M059J (cell line): Measurements from ENCODE around the gene TSEN2. TPM values are rescaled to one million over a fixed set of nuclear protein-coding genes. Genes with fewer than 3 reads are reported as not detected.
"Not testable (repeated sequence)": the region's sequence is repeated elsewhere in the genome, so short reads cannot be mapped to it uniquely, and the experiment has no call there.

Source experiments
- DNase-seq: peaks from one replicate; pipeline ENCODE4 v3.0.0-alpha.2; 2012; ENCODE audit warnings: low read depth
- total RNA-seq: library from RNA; depleted of rRNA; stranded (reverse); fragments of >200 nt; shearing (Covaris generic); gene quantifications from 2 replicates; pipeline ENCODE4 v1.2.3, GENCODE V29; 2014

The TSEN2 gene
- total RNA-seq, 1 experiment from 2014 or later, result 9.0 TPM

DNA sequence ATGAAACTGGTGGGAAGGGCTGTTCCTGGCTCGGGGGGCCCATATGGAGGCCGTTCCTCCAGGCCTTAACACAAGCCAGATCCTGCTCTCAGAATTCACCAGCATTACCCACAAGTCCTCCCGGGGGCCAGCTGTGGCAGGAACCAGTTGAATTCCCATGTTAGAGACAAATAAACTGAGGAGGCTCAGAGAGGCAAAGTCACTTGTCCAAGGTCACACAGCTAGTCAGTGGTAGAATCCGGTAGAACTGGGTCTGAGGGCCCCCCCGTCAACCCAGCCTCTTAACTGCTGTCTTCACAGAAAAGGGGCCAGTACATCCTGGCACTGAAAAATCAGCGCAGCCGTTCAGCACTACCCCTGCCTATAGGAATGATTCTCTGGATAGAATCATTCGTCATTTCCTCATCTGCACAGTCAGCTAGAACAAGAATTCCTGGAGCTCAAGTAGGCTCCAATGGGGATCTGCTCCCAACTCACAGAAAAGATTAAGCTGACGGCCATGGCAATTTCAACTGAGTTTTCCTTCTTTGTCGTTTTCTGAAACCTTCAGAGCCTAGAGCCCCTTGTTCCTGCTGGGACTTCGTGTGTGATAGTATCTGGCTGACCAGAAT, 12.2 kb upstream of the TSEN2 start:
- DNase-seq, result no peak

- DNase-seq, result no peak
Observed at GRCh38 chr3:12472796-12473195, 11.5 kb upstream of the TSEN2 start.

GRCh38 chr3:12473511-12473910, 10.8 kb upstream of the TSEN2 start:
- no peak for DNase-seq

DNA sequence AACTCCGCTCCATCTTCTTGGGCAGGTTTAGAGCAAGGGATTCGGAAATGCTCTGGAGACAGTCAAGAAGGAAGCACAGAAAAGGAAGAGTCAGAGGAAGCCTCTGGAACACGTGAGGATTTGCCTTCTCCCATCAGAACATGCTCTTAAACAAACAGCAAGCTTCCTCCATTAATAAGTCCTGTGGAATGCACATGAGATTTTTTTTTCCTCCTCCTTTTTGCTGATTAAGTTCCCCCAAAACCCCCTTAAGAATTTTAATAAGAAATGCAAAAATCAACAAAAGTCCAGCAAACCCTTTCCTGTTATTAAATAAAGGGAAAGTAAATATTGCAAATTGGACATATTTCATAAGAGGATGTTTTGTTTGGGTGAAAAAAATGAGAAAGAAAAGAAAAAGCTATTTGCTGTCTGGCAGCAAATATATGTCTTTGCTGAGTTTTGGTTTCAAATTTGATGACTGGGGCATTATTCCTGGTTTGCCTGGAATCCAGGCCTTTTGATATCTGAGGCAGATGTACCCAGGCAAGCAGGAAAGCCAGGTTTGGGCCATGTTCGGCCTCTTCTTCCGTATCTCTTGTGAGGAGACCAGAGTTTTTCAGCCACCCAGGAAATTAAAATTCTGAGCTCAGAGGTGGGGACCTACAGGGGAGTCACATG, 7.9 kb upstream of the TSEN2 start:
- DNase-seq, result peak; percentile 39

GRCh38 chr3:12477256-12477655, 7.0 kb upstream of the TSEN2 start:
- no peak for DNase-seq

GRCh38 chr3:12478326-12478725, 6.0 kb upstream of the TSEN2 start:
- DNase-seq, result peak; percentile 38

- not testable (repeated sequence) for DNase-seq
Observed at GRCh38 chr3:12479198-12479597, 5.1 kb upstream of the TSEN2 start.

DNA sequence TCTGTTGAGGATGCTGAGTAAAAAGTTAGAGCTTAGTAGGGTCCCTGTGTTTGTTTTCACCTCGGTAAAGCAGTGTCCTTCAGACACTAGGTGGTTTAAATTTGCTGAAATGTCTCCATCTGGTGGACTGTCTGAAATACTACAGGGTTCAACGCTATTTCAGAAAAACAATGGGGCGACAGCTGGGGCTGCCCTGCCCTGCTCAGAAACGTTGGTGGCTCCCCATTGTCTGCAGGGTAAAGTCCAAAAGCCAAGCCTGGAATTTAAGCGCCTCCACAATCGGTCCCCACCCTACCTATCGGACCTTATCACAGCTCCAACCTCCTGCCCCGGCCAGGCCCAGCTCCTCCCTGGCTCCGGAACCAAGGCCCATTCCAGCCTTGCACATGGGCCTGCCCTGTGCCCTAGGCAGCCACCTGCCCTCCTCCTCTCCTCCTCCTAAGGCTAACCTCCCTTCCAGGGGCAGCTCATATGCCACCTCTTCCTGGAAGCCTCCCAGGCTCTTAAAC, 4.3 kb upstream of the TSEN2 start:
- DNase-seq, result peak; percentile 50

GRCh38 chr3:12483410-12483809, 870 bp upstream of the TSEN2 start:
- DNase-seq, result peak; percentile 28

DNA sequence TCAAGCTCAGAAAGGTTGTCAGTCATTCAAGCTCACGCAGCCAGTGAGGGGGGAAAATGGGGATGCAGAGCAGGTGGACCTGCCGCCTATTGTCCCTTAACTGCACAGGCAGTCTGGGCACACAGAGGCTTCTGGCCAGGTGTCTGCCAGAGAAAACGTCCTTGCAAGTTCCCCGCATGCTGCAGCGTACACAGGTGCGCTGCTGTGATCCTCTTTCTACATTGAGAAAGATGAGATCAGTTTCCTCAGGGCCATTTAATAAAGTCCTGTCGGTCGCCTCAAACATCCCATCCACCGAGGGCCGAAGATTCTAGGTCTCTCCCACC, 445 bp upstream of the TSEN2 start:
- no peak for DNase-seq

DNA sequence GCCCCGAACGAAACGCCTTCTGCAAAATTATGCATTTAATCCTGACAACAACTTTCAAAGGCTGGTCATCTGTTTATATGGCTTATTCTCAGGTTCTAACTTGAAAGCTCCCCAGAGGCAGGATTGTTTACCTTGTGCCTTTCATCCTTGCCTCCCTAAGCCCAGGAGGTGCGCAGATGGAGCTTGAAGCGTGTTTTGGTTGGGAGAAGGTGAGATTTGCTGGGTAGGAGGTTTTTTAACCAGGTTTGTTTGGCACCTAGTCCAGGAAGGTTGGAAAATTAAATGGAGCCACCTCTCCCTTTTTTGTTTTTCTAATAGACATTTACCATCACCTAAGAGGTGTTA, 675 bp downstream of the TSEN2 start:
- DNase-seq, result no peak

GRCh38 chr3:12486001-12486400, 1.7 kb downstream of the TSEN2 start:
- no peak for DNase-seq

DNA sequence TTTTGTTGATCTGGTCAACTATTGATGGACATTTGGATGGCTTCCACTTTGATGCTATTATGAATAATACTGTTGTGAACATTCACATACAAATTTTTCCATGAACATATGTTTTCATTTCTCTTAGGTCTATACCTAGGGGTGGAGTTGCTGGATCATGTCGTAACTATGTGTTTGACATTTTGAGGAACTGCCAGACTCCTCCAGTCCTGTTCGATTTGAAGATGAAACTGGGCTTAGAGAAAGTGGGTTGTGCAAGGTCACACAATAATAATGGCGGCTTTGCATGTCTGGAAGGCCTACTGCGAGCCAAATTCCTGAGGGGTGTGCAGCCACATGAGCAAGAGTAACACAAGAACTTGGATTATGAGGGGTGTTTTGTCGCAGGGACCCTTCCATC, 2.6 kb downstream of the TSEN2 start:
- DNase-seq, result no peak

DNA sequence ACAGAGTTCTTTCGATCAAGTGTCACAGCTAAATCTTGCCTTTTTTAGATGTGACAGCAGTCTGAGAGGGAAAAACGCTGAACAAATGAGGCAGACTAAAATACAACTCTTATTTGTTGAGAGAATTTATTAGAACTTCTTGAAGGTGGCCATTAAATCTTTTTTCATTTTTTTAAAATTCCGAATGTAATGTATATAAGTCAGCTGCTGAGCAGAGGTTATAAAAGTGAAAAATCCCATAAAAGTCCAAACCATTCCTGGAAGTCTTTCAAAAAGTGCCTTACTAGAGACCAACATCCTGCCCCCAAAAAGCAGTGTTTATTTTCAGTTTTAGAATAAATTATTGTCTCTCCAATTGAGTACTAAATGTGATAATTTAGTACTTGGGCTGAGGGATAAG, 3.1 kb downstream of the TSEN2 start:
- DNase-seq, result no peak

DNA sequence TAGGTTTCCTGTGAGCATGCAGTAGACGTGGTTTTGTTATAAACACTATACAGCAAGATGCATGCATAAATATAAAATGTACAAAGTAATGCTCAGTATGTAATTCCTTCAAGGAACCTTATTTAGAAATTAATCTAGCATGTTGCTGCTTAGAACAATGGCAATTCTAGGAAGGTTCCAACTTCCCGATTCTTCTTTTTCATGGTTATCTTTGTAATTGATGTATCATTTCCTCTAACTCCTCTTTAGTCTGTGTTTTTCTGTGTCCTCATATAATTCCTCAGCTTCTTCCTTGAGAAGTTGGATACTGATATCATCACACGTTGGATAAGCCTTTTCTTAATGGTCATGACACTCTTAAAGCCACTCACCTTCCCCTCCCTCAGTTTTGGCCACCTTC, 3.5 kb downstream of the TSEN2 start:
- DNase-seq, result no peak

- DNase-seq, result no peak
Observed at GRCh38 chr3:12489368-12489767, 5.1 kb downstream of the TSEN2 start.

DNA sequence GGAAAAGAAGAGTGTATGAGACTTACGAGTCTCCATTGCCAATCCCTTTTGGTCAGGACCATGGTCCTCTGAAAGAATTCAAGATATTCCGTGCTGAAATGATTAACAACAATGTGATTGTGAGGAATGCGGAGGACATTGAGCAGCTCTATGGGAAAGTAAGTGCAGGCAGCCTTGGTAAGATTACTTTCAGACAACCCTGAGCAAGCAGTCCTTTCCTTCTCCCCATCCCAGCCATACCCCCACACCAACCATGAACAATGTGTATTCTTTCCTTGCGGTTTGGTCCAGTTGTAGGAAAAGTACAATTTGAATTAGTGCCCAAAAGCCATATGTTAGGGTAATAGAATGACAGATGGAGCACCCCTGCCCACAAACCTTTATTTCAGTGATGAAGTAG, 5.6 kb downstream of the TSEN2 start:
- DNase-seq, result no peak

- no peak for DNase-seq
Observed at GRCh38 chr3:12490547-12490946, 6.3 kb downstream of the TSEN2 start.

GRCh38 chr3:12495749-12496452, 11.6 kb downstream of the TSEN2 start:
- DNase-seq, result no peak

DNA sequence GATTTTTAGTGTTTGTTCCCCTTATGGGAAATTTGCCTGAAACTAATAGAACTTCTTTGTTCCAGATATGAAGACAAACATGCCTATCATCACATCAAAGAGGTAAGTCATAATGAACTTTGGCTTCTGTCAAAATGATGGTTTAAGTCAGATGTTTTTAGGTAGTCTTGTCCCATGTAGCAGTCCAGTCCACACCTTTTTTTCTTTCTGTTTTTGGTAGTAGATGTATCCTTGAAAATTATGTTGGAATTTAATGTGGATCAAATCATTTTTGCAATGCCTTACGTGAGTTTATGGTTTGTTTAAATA, 12.1 kb downstream of the TSEN2 start:
- no peak for DNase-seq

- DNase-seq, result no peak
Observed at GRCh38 chr3:12499474-12499873, 15.2 kb downstream of the TSEN2 start.

DNA sequence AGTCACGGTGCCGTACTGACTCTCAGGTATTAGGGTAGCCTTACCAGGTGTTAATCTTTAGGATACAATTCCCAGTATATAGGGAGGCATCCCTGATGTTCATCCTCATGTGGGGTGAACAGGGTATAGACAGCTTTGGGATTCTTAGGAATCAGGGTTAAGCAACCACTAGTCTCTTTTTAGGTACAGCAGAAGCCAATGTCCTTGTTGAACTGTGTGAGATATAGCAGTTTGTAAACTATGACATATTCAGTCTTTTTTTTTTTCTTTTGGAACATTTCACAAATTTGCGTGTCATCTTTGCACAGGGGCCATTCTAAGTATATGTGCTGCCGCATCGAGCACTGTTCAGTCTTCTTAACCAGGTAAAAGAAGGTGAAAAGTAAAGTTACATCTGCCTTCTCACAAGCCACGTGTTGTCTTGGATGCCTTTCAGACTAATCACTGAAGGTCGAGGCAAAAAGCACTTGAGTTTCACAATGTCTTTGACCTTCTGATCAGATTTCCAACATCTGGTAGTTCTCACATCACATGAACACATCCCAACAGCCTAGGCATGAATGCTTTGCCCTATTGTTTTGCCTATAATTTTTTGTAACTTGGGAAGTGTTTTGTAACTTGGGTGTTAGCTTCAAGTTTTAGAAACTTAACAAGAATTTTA, 17.2 kb downstream of the TSEN2 start:
- no peak for DNase-seq
